PC-9 (cell line): Measurements from ENCODE around the gene KCNC1. TPM values are rescaled to one million over a fixed set of nuclear protein-coding genes. Genes with fewer than 3 reads are reported as not detected.

Experiments
- BruUV-seq: library from RNA; stranded (reverse); fragments of 400-500 nt; replicated peaks from 2 replicates; lab custom pipeline; 2021; lab: Mats Ljungman, UMichigan
- CTCF ChIA-PET: fragments of 300-600 bp; sonication (Branson Sonifier 250); formaldehyde crosslinking; loops from one replicate; lab custom pipeline; 2022; ENCODE audit warnings: antibody characterized with exemption; lab: Charles Lee
- POLR2A ChIA-PET: fragments of 300-600 bp; sonication (Branson Sonifier 250); formaldehyde crosslinking; loops from one replicate; lab custom pipeline; 2022; ENCODE audit warnings: antibody characterized with exemption; ENCODE audit not compliant: unreplicated experiment; lab: Charles Lee
- DNase-seq, 2 experiments: peaks; one replicate each; pipeline versions ENCODE4 v3.0.0 to v3.0.0-alpha.2; 2015 to 2022; ENCODE audit warnings: mixed read lengths in 1 of 2
- H2AFZ ChIP-seq: fragments of 200-600 bp; sonication (generic); 2 replicates; pipeline ENCODE4 v1.8.1; 2017; ENCODE audit warnings: antibody characterized with exemption
- H3F3A ChIP-seq: fragments of 200-600 bp; sonication (generic); 2 replicates; pipeline ENCODE4 v1.8.1; 2017; ENCODE audit warnings: antibody characterized with exemption, mild to moderate bottlenecking, low read depth; ENCODE audit not compliant: insufficient read depth
- H3K27ac ChIP-seq: fragments of 200-600 bp; sonication (generic); 2 replicates; pipeline ENCODE4 v1.6.1; 2016; ENCODE audit warnings: mixed run types
- H3K27me3 ChIP-seq: fragments of 200-600 bp; sonication (generic); 2 replicates; pipeline ENCODE4 v1.6.1; 2016; ENCODE audit warnings: low read depth, mixed run types; ENCODE audit not compliant: insufficient read depth
- H3K36me3 ChIP-seq: fragments of 200-600 bp; sonication (generic); 2 replicates; pipeline ENCODE4 v1.6.1; 2016; ENCODE audit warnings: low read depth, mixed run types
- H3K4me1 ChIP-seq: fragments of 200-600 bp; sonication (generic); replicated peaks from 2 replicates; pipeline ENCODE4 v1.6.1; 2016; ENCODE audit warnings: mixed run types; ENCODE audit not compliant: insufficient read depth
- H3K4me2 ChIP-seq: fragments of 200-600 bp; sonication (generic); 2 replicates; pipeline ENCODE4 v1.6.1; 2017; ENCODE audit warnings: mixed run types
- H3K4me3 ChIP-seq: fragments of 200-600 bp; sonication (generic); 2 replicates; pipeline ENCODE4 v1.6.1; 2016; ENCODE audit warnings: mixed run types
- H3K79me2 ChIP-seq: fragments of 200-600 bp; sonication (generic); 2 replicates; pipeline ENCODE4 v1.6.1; 2017; ENCODE audit warnings: low read depth, mixed run types
- H3K9me2 ChIP-seq: fragments of 200-600 bp; sonication (generic); 2 replicates; pipeline ENCODE4 v1.8.1; 2017; ENCODE audit warnings: mild to moderate bottlenecking; ENCODE audit not compliant: insufficient read depth
- H3K9me3 ChIP-seq: fragments of 200-600 bp; sonication (generic); 2 replicates; pipeline ENCODE4 v1.8.1; 2016; ENCODE audit warnings: low read depth; ENCODE audit not compliant: insufficient read depth
- H4K20me1 ChIP-seq: fragments of 200-600 bp; sonication (generic); 2 replicates; pipeline ENCODE4 v1.8.1; 2017; ENCODE audit not compliant: insufficient read depth
- CTCF ChIP-seq: fragments of 200-600 bp; sonication (generic); conservative IDR thresholded peaks from 2 replicates; pipeline ENCODE4 v1.6.1; 2017; ENCODE audit warnings: mixed run types, antibody characterized with exemption, mild to moderate bottlenecking, moderate library complexity
- EZH2 ChIP-seq: fragments of 200-600 bp; sonication (generic); IDR thresholded peaks from 2 replicates; pipeline ENCODE4 v1.8.0; 2017; ENCODE audit warnings: antibody characterized with exemption, low read depth
- intact Hi-C: fragments of 100-400 bp; cut with micrococcal nuclease; formaldehyde crosslinking; loops from one replicate; pipeline ENCODE4 v1.10.0; 2022; ENCODE audit not compliant: unreplicated experiment
- total RNA-seq: library from RNA; stranded (reverse); gene quantifications from 2 replicates; pipeline ENCODE4 v1.2.3, GENCODE V29; 2021

Gene KCNC1
- total RNA-seq, 1 experiment from 2014 or later: not detected

- Histone ChIP-seq H3K4me3 (no peak overlapping the region), H3K36me3 (no peaks in the 10 kb centered on the region), H3K9me3 (no peaks in the 10 kb centered on the region), H3K27ac (no peak overlapping the region), H3K9me2 (no peaks in the 10 kb centered on the region), H3F3A (no peaks in the 10 kb centered on the region), H2AFZ (no peak overlapping the region), H4K20me1 (no peaks in the 10 kb centered on the region), H3K4me2 (no peak overlapping the region), H3K79me2 (no peaks in the 10 kb centered on the region), H3K27me3 (peaks cover 4% of the 10 kb centered on the region; the same call in 1 of the 2 replicates), H3K4me1 (no peaks in the 10 kb centered on the region)
- POLR2A ChIA-PET: interaction anchor here (0.6 kb wide), 1 partner anchor 78 kb away, joined by 3 read pairs; no protein-coding TSS in a partner anchor
- no peak for DNase-seq
- BruUV-seq: no TSS peak
- intact Hi-C loops: no loop called here
- CTCF ChIA-PET: no interaction called here
- TF ChIP-seq EZH2: no peak
- no peak for TF ChIP-seq CTCF
Observed at GRCh38 chr11:17741487-17741886, 6.9 kb downstream of the KCNC1 start.

- ChIA-PET POLR2A (no interaction called here), CTCF (no interaction called here)
- no peak for DNase-seq
- no peaks in the 10 kb centered on the region for H3K9me3 ChIP-seq
- H3K9me2 ChIP-seq: no peaks in the 10 kb centered on the region
- intact Hi-C loops: no loop called here
- H3K4me2 ChIP-seq: no peak overlapping the region
- H4K20me1 ChIP-seq: no peaks in the 10 kb centered on the region
- no TSS peak for BruUV-seq
- no peak overlapping the region for H3K4me3 ChIP-seq
- no peaks in the 10 kb centered on the region for H3F3A ChIP-seq
- H3K27me3 ChIP-seq: peaks cover 4% of the 10 kb centered on the region; the same call in 1 of the 2 replicates
- H3K4me1 ChIP-seq: no peaks in the 10 kb centered on the region
- no peak overlapping the region for H3K27ac ChIP-seq
- no peak for TF ChIP-seq CTCF
- no peak for TF ChIP-seq EZH2
- no peaks in the 10 kb centered on the region for H3K79me2 ChIP-seq
- no peak overlapping the region for H2AFZ ChIP-seq
- H3K36me3 ChIP-seq: no peaks in the 10 kb centered on the region
Observed at GRCh38 chr11:17742019-17742418, 7.4 kb downstream of the KCNC1 start.

GRCh38 chr11:17743026-17743807, 8.6 kb downstream of the KCNC1 start:
- Histone ChIP-seq H3K4me2 (no peak overlapping the region), H3K4me3 (no peak overlapping the region)
- POLR2A ChIA-PET: no interaction called here

More at GRCh38 chr11:17743026-17743807, 8.6 kb downstream of the KCNC1 start:
- intact Hi-C loops: no loop called here
- H3K9me3 ChIP-seq: no peaks in the 10 kb centered on the region
- CTCF ChIA-PET: no interaction called here
- H3K79me2 ChIP-seq: no peaks in the 10 kb centered on the region
- no peaks in the 10 kb centered on the region for H3K36me3 ChIP-seq
- no peak for DNase-seq
- BruUV-seq: no TSS peak
- H3K9me2 ChIP-seq: no peaks in the 10 kb centered on the region
- peaks cover 6% of the 10 kb centered on the region; the same call in 1 of the 2 replicates for H3K27me3 ChIP-seq
- H3K4me1 ChIP-seq: no peaks in the 10 kb centered on the region
- TF ChIP-seq CTCF: no peak
- TF ChIP-seq EZH2: no peak
- no peaks in the 10 kb centered on the region for H4K20me1 ChIP-seq
- no peak overlapping the region for H3K27ac ChIP-seq
- no peaks in the 10 kb centered on the region for H3F3A ChIP-seq
- no peak overlapping the region for H2AFZ ChIP-seq
